Lower leg skin (tissue), 4 donors: ENCODE measurements around the gene TRIP10. TPM values are rescaled to one million over a fixed set of nuclear protein-coding genes. Genes with fewer than 3 reads are reported as not detected.
"Not testable (repeated sequence)": the region's sequence is repeated elsewhere in the genome, so short reads cannot be mapped to it uniquely, and the experiment has no call there.

Source experiments
- DNase-seq, 2 donors: peaks; one replicate each; pipeline ENCODE4 v3.0.0-alpha.2; 2019; ENCODE audit warnings: low spot score in 2 of 2
- H3K4me3 ChIP-seq: fragments of 200-600 bp; sonication (generic); 2 replicates; pipeline ENCODE4 v1.5.1; 2017; ENCODE audit warnings: mild to moderate bottlenecking, low read depth; ENCODE audit not compliant: poor library complexity, severe bottlenecking
- POLR2A ChIP-seq, 2 donors: fragments of 450-650 bp; IDR thresholded peaks; one replicate each; pipeline ENCODE4 v1.6.1; 2016 to 2017; ENCODE audit warnings: antibody characterized with exemption in 2 of 2, mild to moderate bottlenecking in 1 of 2, moderate library complexity in 1 of 2
- WGBS, 2 donors: methylation state at CpG; one replicate each; pipeline ENCODE4 v1.1.5; 2018; 5-methylcytosine and 5-hydroxymethylcytosine counted together
- intact Hi-C: fragments of 100-400 bp; cut with DNase I; formaldehyde crosslinking; loops from one replicate; pipeline ENCODE4 v1.15.0; 2023; ENCODE audit warnings: low total_unique reads
- total RNA-seq, 4 donors: library from RNA; depleted of rRNA; stranded (reverse); fragments of >200 nt; gene quantifications; one replicate each; pipeline ENCODE4 v1.1.0, GENCODE V29; 2016
- TF ChIP-seq, protein P1 (sequence below), 3 donors: fragments of 450-650 bp; IDR thresholded peaks; one replicate each; pipeline ENCODE4 v1.5.1; 2016; ENCODE audit warnings: antibody characterized with exemption in 3 of 3, mild to moderate bottlenecking in 3 of 3, moderate library complexity in 2 of 3

Gene TRIP10
- total RNA-seq, 4 donors from 2014 or later = 41.2 to 60.2 (median 46.5) TPM

DNA sequence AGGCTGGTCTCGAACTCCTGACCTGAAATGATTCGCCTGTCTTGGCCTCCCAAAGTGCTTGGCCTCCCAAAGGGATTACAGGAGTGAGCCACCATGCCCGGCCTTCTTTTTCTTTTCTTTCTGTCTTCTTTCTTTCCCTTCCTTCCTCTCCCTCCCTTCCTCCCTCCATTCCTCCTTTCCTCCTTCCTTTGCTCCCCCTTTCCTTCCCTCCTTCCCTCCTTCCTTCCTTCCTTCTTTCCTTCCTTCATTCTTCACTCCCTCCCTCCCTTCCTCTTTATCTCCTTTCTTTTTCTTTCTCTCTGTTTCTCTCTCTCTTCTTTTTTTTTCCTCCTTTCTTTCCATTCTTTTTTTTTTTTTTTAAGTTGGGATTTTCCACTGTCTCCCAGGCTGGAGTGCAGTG is 31.1 kb upstream of the TRIP10 start:
- DNase-seq = no peak
- intact Hi-C loops = no loop called here
- H3K4me3 ChIP-seq = no peak overlapping the region
- 82 to 88% methylated on average over 3 of the region's 3 CpGs for WGBS, 2 donors
- TF ChIP-seq POLR2A (IDR thresholded peaks at IDR 0.05) = no peak
- TF ChIP-seq, protein P1, sequence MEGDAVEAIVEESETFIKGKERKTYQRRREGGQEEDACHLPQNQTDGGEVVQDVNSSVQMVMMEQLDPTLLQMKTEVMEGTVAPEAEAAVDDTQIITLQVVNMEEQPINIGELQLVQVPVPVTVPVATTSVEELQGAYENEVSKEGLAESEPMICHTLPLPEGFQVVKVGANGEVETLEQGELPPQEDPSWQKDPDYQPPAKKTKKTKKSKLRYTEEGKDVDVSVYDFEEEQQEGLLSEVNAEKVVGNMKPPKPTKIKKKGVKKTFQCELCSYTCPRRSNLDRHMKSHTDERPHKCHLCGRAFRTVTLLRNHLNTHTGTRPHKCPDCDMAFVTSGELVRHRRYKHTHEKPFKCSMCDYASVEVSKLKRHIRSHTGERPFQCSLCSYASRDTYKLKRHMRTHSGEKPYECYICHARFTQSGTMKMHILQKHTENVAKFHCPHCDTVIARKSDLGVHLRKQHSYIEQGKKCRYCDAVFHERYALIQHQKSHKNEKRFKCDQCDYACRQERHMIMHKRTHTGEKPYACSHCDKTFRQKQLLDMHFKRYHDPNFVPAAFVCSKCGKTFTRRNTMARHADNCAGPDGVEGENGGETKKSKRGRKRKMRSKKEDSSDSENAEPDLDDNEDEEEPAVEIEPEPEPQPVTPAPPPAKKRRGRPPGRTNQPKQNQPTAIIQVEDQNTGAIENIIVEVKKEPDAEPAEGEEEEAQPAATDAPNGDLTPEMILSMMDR (IDR thresholded peaks at IDR 0.05) = no peak

DNA sequence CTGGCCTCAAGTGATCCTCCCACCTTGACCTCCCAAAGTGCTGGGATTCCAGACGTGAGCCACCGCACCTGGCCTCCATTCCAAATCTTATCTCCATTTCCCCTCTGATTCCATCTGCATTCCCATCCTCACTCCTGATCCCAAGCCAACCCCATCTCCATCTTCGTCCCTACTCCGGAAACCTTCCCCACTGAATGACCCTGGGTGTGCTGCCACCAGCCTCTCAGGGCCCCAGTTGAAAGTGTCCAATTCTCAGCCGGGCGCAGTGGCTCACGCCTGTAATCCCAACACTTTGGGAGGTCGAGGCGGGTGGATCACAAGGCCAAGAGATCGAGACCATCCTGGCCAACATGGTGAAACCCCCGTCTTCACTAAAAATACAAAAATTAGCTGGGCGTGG is 30.6 kb upstream of the TRIP10 start:
- H3K4me3 ChIP-seq, intact Hi-C loops, DNase-seq: not testable (repeated sequence)
- 86 to 88% methylated on average over 12 of the region's 12 CpGs for WGBS, 2 donors

DNA sequence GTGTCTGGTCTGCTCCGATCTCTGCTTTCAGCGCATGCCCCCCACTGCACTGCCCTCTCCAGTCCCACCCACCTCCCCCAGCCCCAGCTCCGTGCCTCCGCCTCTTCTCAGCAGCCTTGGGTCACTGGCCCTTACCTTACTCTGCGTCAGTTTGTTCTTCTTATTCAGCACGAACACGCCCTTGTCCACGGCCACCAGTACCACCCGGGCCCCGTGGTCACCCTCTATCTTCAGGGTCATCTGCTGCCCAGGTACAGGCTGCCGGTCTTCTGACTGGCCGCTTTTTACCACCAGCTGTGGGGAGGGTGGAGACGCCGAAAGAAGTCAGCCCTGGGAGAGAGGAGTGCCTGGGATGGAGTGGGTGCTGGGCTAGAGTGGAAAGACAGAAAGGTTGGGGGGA is 29.9 kb upstream of the TRIP10 start:
- 53 to 59% methylated on average over 14 of the region's 14 CpGs for WGBS, 2 donors
- no peak for TF ChIP-seq POLR2A (IDR thresholded peaks at IDR 0.05)
- TF ChIP-seq, protein P1 (IDR thresholded peaks at IDR 0.05) = no peak
- H3K4me3 ChIP-seq = no peak overlapping the region
- intact Hi-C loops = no loop called here
- DNase-seq = no peak

DNA sequence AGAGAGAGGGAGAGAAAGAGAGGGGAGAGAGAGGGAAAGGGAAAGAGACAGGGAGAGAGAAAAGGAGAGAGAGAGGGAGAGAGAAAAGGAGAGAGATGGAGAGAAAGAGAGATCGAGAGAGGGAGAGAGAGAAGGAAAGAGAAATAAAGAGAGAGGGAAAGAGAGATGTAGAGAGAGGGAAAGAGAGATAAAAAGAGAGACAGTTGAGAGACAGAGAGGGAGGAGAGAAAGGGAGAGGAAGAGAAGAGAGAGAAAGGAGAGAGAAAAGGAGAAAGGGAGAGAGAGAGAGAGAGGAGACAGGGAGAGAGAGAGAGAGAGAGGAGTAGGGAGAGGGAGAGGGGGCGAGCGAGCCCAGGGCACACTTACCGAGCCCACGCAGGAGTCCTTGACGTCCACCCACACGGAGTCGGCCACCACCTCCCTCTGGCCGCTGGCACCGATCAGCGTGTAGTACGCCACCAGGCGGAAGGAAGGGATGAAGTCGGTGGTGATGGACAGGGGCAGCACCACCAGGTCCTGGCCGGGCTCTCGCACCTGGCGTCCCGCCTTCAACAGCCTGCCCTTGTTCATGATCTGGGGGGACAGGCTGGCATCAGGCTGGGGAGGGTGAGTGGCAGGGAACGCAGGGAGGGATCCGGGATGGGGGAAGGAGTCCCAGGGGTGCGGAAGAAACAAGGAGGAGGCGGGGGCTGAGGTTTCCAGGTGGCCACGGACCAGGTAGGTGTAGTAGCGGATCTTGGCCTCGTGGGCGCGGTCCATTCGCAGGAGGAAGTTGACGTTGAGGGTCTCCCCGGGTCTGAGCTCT is 29.0 kb upstream of the TRIP10 start:
- TF ChIP-seq, protein P1 (IDR thresholded peaks at IDR 0.05) = no peak
- TF ChIP-seq POLR2A (IDR thresholded peaks at IDR 0.05) = no peak
- intact Hi-C loops = no loop called here
- no peak overlapping the region for H3K4me3 ChIP-seq
- WGBS, 2 donors = 28 to 35% methylated on average over 30 of the region's 30 CpGs
- DNase-seq = no peak

DNA sequence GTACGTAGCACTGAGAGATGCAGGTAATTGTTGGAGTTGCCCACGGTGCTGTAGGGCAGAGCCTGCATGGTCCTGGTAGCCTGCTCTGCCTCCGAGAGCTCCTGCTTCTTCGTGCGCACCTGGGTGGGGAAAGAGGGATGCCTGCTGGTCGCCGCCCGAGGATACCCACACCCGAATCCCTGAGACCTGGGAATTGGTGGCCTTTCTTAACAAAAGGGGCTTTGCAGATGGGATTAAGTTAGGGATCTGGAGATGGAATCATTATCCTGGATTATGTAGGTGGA is 28.5 kb upstream of the TRIP10 start:
- intact Hi-C loops = no loop called here

DNA sequence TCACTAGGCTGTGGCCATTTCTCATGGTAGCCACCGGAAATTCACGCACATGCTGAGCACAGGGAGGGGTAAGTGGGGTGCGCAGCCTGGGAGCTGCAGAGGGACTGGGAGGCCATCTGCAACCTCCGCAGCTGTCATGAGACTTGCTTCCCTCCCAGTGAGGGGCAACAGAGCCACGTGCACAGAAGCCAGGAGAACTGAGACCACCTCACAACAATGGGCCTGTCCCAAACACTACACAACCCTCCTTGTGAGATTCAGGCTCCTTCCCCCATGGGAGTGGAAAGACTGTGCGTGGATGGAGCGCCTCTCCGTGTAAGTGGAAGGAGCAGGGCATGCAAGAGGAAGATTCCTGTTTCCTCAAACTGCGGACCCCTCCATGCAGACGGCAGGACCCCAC is 27.9 kb upstream of the TRIP10 start:
- no peak overlapping the region for H3K4me3 ChIP-seq
- no peak for TF ChIP-seq POLR2A (IDR thresholded peaks at IDR 0.05)
- TF ChIP-seq, protein P1 (IDR thresholded peaks at IDR 0.05) = no peak
- intact Hi-C loops = no loop called here
- DNase-seq = no peak
- WGBS, 2 donors = 72 to 73% methylated on average over 10 of the region's 10 CpGs

More for the DNA sequence above, 28.5 kb upstream of the TRIP10 start:
- 44 to 65% methylated on average over 6 to 9 of the region's 9 CpGs for WGBS, 2 donors
- H3K4me3 ChIP-seq = no peak overlapping the region
- TF ChIP-seq, protein P1 (IDR thresholded peaks at IDR 0.05) = no peak
- TF ChIP-seq POLR2A (IDR thresholded peaks at IDR 0.05) = no peak
- DNase-seq = no peak
